HG02798 (cell line): ENCODE data around the gene RHOV.

Source experiments
- ATAC-seq: cut with Tn5 transposase; IDR thresholded peaks from one replicate; pipeline ENCODE4 v1.9.1; 2021; ENCODE audit warnings: mild to moderate bottlenecking; ENCODE audit not compliant: unreplicated experiment, poor library complexity

Gene RHOV

GRCh38 chr15:40850576-40851112 is 23.4 kb downstream of the RHOV start:
- no peak for ATAC-seq

- ATAC-seq, result peak; percentile 65
Measured at GRCh38 chr15:40847223-40847961, 26.6 kb downstream of the RHOV start.

- peak; percentile 16 for ATAC-seq
Measured at GRCh38 chr15:40846841-40847222, 27.2 kb downstream of the RHOV start.

- ATAC-seq, result no peak
Measured at GRCh38 chr15:40845511-40846284, 28.3 kb downstream of the RHOV start.

GRCh38 chr15:40845036-40845435 is 29.0 kb downstream of the RHOV start:
- no peak for ATAC-seq

GRCh38 chr15:40844696-40845030 is 29.4 kb downstream of the RHOV start:
- ATAC-seq, result no peak

- no peak for ATAC-seq
Measured at GRCh38 chr15:40843885-40844695, 29.9 kb downstream of the RHOV start, which contains the start of gene SPINT1. TSS of gene SPINT1 (plus strand) at chr15:40844048. CDS start at chr15:40844555, 507 bp downstream.

GRCh38 chr15:40843261-40843884 is 30.7 kb downstream of the RHOV start:
- ATAC-seq, result no peak

- no peak for ATAC-seq
Measured at GRCh38 chr15:40841741-40842140, 32.3 kb downstream of the RHOV start.

- no peak for ATAC-seq
Measured at GRCh38 chr15:40838756-40839155, 35.3 kb downstream of the RHOV start.

GRCh38 chr15:40836020-40836419 is 38.0 kb downstream of the RHOV start:
- ATAC-seq, result no peak

- ATAC-seq, result no peak
Measured at GRCh38 chr15:40832903-40833302, 41.1 kb downstream of the RHOV start.

- no peak for ATAC-seq
Measured at GRCh38 chr15:40831861-40832260, 42.2 kb downstream of the RHOV start.

GRCh38 chr15:40830884-40831283 is 43.1 kb downstream of the RHOV start:
- ATAC-seq, result no peak

- no peak for ATAC-seq
Measured at GRCh38 chr15:40829115-40829514, 44.9 kb downstream of the RHOV start.

- no peak for ATAC-seq
Measured at GRCh38 chr15:40828447-40829036, 45.5 kb downstream of the RHOV start, which contains the start of gene PPP1R14D. TSS of gene PPP1R14D (minus strand) at chr15:40828708. CDS start at chr15:40828641, 67 bp downstream.

GRCh38 chr15:40826423-40827075 is 47.5 kb downstream of the RHOV start:
- no peak for ATAC-seq

- no peak for ATAC-seq
Measured at GRCh38 chr15:40825661-40826422, 48.2 kb downstream of the RHOV start.
